Esophagus squamous epithelium (tissue), 4 donors: ENCODE data around the gene DNTTIP2.

ENCODE experiments used
- CTCF ChIP-seq, 6 experiments: fragments of 450-650 bp in 4 of 6; fragments of 200-600 bp in 2 of 6; sonication (generic) in 2 of 6; IDR thresholded peaks; one replicate each; pipeline ENCODE4 v1.5.1; 2016 to 2019; ENCODE audit warnings: antibody characterized with exemption in 6 of 6, mild to moderate bottlenecking in 4 of 6, moderate library complexity in 4 of 6
- POLR2A ChIP-seq, 4 donors: fragments of 450-650 bp; IDR thresholded peaks; one replicate each; pipeline ENCODE4 v1.6.1; 2017; ENCODE audit warnings: antibody characterized with exemption in 4 of 4, mild to moderate bottlenecking in 4 of 4, moderate library complexity in 3 of 4

- TF ChIP-seq CTCF (IDR thresholded peaks at IDR 0.05) = no peak
- no peak for TF ChIP-seq POLR2A (IDR thresholded peaks at IDR 0.05)
These were observed 61.9 kb downstream of the DNTTIP2 start for GRCh38 chr1:93816970-93817678.
